Prostate gland (tissue), 2 donors: ENCODE measurements around the gene IGF2BP2.

Source experiments
- CTCF ChIP-seq, 4 experiments: fragments of 200-600 bp in 2 of 4; fragments of 450-650 bp in 2 of 4; sonication (generic) in 2 of 4; IDR thresholded peaks; 1 replicate in 3 of 4; 2 replicates in 1 of 4; pipeline ENCODE4 v1.5.1; 2016 to 2019; ENCODE audit warnings: antibody characterized with exemption in 4 of 4, mild to moderate bottlenecking in 2 of 4, moderate library complexity in 2 of 4
- POLR2AphosphoS5 ChIP-seq: sonication (generic); formaldehyde crosslinking; IDR thresholded peaks from one replicate; pipeline ENCODE4 v1.6.1; 2017; ENCODE audit warnings: antibody characterized with exemption

- TF ChIP-seq POLR2AphosphoS5, result no peak
- no peak for TF ChIP-seq CTCF (IDR thresholded peaks at IDR 0.05)
Measured at GRCh38 chr3:185631108-185631507, 193.7 kb downstream of the IGF2BP2 start.
